SK-N-SH (cell line): ENCODE results near the gene PHAX. TPM values are rescaled to one million over a fixed set of nuclear protein-coding genes. Genes with fewer than 3 reads are reported as not detected.

Experiments
- CTCF ChIA-PET: fragments of 300-600, 350-600 bp; formaldehyde crosslinking; extraction: SDS; loops from one replicate; lab custom pipeline; 2021; lab: Yijun Ruan, JAX
- POLR2A ChIA-PET: fragments of 350-600 bp; sonication (Branson Sonifier 250); formaldehyde crosslinking; extraction: SDS; loops from one replicate; lab custom pipeline; 2020; ENCODE audit warnings: antibody characterized with exemption, inconsistent platforms; lab: Yijun Ruan, JAX
- DNase-seq: peaks from one replicate; pipeline ENCODE4 v3.0.0; 2012
- H2AFZ ChIP-seq: fragments of 200-600 bp; sonication (generic); 2 replicates; pipeline ENCODE4 v1.8.1; 2016; ENCODE audit warnings: antibody characterized with exemption, mild to moderate bottlenecking, low read depth
- H3F3A ChIP-seq: fragments of 200-600 bp; sonication (generic); replicated peaks from 2 replicates; pipeline ENCODE3; 2016; ENCODE audit warnings: antibody characterized with exemption, mild to moderate bottlenecking; ENCODE audit not compliant: insufficient read depth
- H3K27ac ChIP-seq, 2 experiments: fragments of 200-500 bp in 1 of 2; fragments of 200-600 bp in 1 of 2; sonication (Bioruptor generic) in 1 of 2; sonication (generic), shearing (Covaris generic) in 1 of 2; 2 replicates each; pipeline versions ENCODE4 v1.5.1 to v1.6.1; 2014 to 2016; ENCODE audit warnings: low read depth in 2 of 2, inconsistent platforms in 1 of 2, low read length in 1 of 2, mild to moderate bottlenecking in 1 of 2, mixed read lengths in 1 of 2
- H3K27me3 ChIP-seq: fragments of 200-600 bp; sonication (generic), shearing (Covaris generic); 2 replicates; pipeline ENCODE4 v1.6.1; 2016; ENCODE audit warnings: mixed run types; ENCODE audit not compliant: insufficient read depth
- H3K36me3 ChIP-seq, 2 experiments: fragments of 200-500 bp in 1 of 2; fragments of 200-600 bp in 1 of 2; sonication (Bioruptor generic) in 1 of 2; sonication (generic) in 1 of 2; replicated peaks in 1 of 2; 2 replicates each; pipeline versions ENCODE3 to v1.5.1; 2014 to 2016; ENCODE audit warnings: low read length in 1 of 2, mild to moderate bottlenecking in 1 of 2; ENCODE audit not compliant: insufficient read depth in 2 of 2, control insufficient read depth in 1 of 2
- H3K4me1 ChIP-seq, 2 experiments: fragments of 200-500 bp in 1 of 2; fragments of 200-600 bp in 1 of 2; sonication (Bioruptor generic) in 1 of 2; sonication (generic), shearing (Covaris generic) in 1 of 2; 2 replicates each; pipeline versions ENCODE4 v1.5.1 to v1.6.1; 2014 to 2016; ENCODE audit warnings: low read depth in 1 of 2, low read length in 1 of 2, mixed run types in 1 of 2; ENCODE audit not compliant: insufficient read depth in 2 of 2, control insufficient read depth in 1 of 2
- H3K4me2 ChIP-seq: fragments of 200-600 bp; sonication (generic), shearing (Covaris generic); 2 replicates; pipeline ENCODE4 v1.6.1; 2017; ENCODE audit warnings: mixed run types
- H3K4me3 ChIP-seq, 2 experiments: fragments of 200-500 bp in 1 of 2; fragments of 200-600 bp in 1 of 2; sonication (Bioruptor generic) in 1 of 2; sonication (generic), shearing (Covaris generic) in 1 of 2; 2 replicates each; pipeline versions ENCODE4 v1.5.1 to v1.8.1; 2014 to 2016; ENCODE audit warnings: low read depth in 2 of 2, inconsistent platforms in 1 of 2, low read length in 1 of 2, mild to moderate bottlenecking in 1 of 2, mixed read lengths in 1 of 2, moderate library complexity in 1 of 2
- H3K79me2 ChIP-seq: fragments of 200-600 bp; sonication (generic); 2 replicates; pipeline ENCODE4 v1.8.1; 2017; ENCODE audit warnings: mild to moderate bottlenecking; ENCODE audit not compliant: insufficient read depth
- H3K9ac ChIP-seq: fragments of 200-600 bp; sonication (generic); 2 replicates; pipeline ENCODE4 v1.6.1; 2017; ENCODE audit warnings: mixed run types
- H3K9me2 ChIP-seq: fragments of 200-600 bp; sonication (generic); 2 replicates; pipeline ENCODE4 v1.6.1; 2017; ENCODE audit warnings: mixed run types
- H3K9me3 ChIP-seq: fragments of 200-600 bp; sonication (generic); 2 replicates; pipeline ENCODE4 v1.6.1; 2017; ENCODE audit warnings: mixed run types, mild to moderate bottlenecking, moderate library complexity
- H4K20me1 ChIP-seq: fragments of 200-600 bp; sonication (generic); 2 replicates; pipeline ENCODE4 v1.6.1; 2017; ENCODE audit warnings: mild to moderate bottlenecking, mixed run types; ENCODE audit not compliant: insufficient read depth
- GABPA ChIP-seq: IDR thresholded peaks from 2 replicates; pipeline ENCODE4 v1.4.0; 2012; ENCODE audit warnings: low read depth, mild to moderate bottlenecking
- JUND ChIP-seq: IDR thresholded peaks from 2 replicates; pipeline ENCODE4 v1.4.0; 2012
- RFX5 ChIP-seq: IDR thresholded peaks from 2 replicates; pipeline ENCODE4 v1.6.1; 2012; ENCODE audit warnings: mild to moderate bottlenecking, improper control_type of control experiment, low read length
- YY1 ChIP-seq: IDR thresholded peaks from 2 replicates; pipeline ENCODE4 v1.4.0; 2012; ENCODE audit warnings: low read depth, mild to moderate bottlenecking
- WGBS: methylation state at CpG from one replicate; pipeline ENCODE4 v1.1.6; 2017; ENCODE audit warnings: low lambda C conversion rate; 5-methylcytosine and 5-hydroxymethylcytosine counted together
- polyA plus RNA-seq, 3 experiments: library from polyadenylated mRNA; depleted of rRNA; stranded (reverse); fragments of >200 nt; gene quantifications; 2 replicates each; pipeline ENCODE4 v1.2.3, GENCODE V29; 2012
- TF ChIP-seq, protein P1 (sequence below): IDR thresholded peaks from 2 replicates; pipeline ENCODE4 v1.4.0; 2012; ENCODE audit warnings: low read depth, borderline replicate concordance
- TF ChIP-seq, protein P2 (sequence below): fragments of 150-350 bp; IDR thresholded peaks from 2 replicates; pipeline ENCODE4 v1.6.1; 2016; ENCODE audit warnings: mild to moderate bottlenecking, low read depth, low read length
- TF ChIP-seq, protein P3 (sequence below): IDR thresholded peaks from 2 replicates; pipeline ENCODE4; 2012
- TF ChIP-seq, protein P4 (sequence below): IDR thresholded peaks from 2 replicates; pipeline ENCODE4 v1.4.0; 2012; ENCODE audit warnings: low read depth, borderline replicate concordance

The PHAX gene
- polyA plus RNA-seq, 1 of the 3 experiments (the other 2 are of a cell fraction): 25.1 TPM

DNA sequence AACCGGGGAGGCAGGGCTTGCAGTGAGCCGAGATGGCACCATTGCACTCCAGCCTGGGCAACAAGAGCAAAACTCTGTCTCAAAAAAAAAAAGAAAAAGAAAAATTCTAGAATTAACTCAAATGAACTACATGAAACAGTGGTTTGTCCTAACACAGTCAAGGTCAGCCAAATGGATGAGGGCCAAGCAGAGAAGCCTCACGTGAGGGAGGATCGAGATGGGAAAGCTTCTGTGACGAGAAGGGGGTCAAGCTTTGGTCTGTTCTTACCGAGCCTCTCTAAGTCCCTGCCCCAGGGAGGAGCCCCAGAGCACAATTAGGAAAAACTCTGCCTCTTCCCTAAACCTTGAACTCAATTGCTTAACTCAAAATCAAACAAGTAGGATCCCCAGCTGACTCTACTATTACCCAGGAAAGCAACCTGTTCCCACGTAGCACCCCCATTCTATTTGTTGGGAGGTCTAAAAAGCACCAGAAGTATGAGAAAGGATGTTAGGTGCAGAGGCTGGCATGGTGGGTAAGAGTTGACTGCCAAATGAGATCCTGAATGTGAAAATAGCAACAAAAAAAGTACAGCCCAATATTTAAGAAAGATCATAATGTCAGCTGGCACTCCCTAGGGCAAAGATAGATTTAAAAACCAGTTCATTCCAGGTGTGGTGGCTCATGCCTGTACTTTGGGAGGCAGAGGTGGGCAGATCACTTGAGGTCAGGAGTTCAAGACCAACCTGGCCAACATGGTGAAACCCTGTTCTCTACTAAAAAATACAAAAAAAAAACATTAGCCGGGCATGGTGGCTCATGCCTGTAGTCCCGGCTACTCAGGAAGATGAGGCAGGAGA, 13.0 kb upstream of the PHAX start:
- TF ChIP-seq, protein P1, sequence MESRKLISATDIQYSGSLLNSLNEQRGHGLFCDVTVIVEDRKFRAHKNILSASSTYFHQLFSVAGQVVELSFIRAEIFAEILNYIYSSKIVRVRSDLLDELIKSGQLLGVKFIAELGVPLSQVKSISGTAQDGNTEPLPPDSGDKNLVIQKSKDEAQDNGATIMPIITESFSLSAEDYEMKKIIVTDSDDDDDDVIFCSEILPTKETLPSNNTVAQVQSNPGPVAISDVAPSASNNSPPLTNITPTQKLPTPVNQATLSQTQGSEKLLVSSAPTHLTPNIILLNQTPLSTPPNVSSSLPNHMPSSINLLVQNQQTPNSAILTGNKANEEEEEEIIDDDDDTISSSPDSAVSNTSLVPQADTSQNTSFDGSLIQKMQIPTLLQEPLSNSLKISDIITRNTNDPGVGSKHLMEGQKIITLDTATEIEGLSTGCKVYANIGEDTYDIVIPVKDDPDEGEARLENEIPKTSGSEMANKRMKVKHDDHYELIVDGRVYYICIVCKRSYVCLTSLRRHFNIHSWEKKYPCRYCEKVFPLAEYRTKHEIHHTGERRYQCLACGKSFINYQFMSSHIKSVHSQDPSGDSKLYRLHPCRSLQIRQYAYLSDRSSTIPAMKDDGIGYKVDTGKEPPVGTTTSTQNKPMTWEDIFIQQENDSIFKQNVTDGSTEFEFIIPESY: no peak
- TF ChIP-seq RFX5: no peak
- TF ChIP-seq, all 33 proteins: peak for 0
- no peaks in the 10 kb centered on the region for H4K20me1 ChIP-seq
- no peaks in the 10 kb centered on the region for H3F3A ChIP-seq
- ChIA-PET CTCF (interaction anchor here (1.1 kb wide), 1 partner anchor 49 kb away, joined by 3 read pairs; no protein-coding TSS in a partner anchor), POLR2A (no interaction called here)
- WGBS: 89% methylated on average over 9 of the region's 9 CpGs
- no peak overlapping the region for H3K27ac ChIP-seq
- H3K4me3 ChIP-seq: no peak overlapping the region
- DNase-seq: no peak
- no peak overlapping the region for H3K9ac ChIP-seq
- H3K4me2 ChIP-seq: no peak overlapping the region
- no peaks in the 10 kb centered on the region for H3K4me1 ChIP-seq
- H3K79me2 ChIP-seq: peaks cover 5% of the 10 kb centered on the region
- no peak overlapping the region for H2AFZ ChIP-seq
- peaks cover 2 to 10% of the 10 kb centered on the region in 2 experiments for H3K36me3 ChIP-seq
- no peaks in the 10 kb centered on the region for H3K9me3 ChIP-seq
- no peaks in the 10 kb centered on the region for H3K27me3 ChIP-seq
- no peaks in the 10 kb centered on the region for H3K9me2 ChIP-seq

DNA sequence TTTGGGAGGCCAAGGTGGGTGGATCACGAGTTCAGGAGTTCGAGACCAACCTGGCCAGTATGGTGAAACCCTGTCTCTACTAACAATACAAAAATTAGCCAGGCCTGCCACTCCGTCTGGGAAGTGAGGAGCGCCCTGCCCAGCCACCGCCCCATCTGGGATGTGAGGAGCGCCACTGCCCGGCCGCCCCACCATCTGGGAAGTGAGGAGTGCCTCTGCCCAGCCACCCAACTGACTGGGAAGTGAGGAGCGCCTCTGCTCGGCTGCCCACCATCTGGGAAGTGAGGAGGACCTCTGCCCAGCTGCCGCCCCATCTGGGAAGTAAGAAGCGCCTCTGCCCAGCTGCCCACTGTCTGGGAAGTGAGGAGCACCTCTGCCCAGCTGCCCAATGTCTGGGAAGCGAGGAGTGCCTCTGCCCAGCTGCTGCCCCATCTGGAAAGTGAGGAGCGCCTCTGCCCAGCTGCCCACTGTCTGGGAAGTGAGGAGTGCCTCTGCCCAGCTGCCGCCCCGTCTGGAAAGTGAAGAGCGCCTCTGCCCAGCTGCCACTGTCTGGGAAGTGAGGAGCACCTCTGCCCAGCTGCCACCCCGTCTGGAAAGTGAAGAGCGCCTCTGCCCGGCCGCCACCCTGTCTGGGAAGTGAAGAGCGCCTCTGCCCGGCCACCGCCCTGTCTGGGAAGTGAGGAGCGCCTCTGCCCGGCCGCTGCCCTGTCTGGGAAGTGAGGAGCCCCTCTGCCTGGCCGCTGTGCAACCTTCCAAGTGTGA, 11.0 kb upstream of the PHAX start:
- TF ChIP-seq, protein P2, sequence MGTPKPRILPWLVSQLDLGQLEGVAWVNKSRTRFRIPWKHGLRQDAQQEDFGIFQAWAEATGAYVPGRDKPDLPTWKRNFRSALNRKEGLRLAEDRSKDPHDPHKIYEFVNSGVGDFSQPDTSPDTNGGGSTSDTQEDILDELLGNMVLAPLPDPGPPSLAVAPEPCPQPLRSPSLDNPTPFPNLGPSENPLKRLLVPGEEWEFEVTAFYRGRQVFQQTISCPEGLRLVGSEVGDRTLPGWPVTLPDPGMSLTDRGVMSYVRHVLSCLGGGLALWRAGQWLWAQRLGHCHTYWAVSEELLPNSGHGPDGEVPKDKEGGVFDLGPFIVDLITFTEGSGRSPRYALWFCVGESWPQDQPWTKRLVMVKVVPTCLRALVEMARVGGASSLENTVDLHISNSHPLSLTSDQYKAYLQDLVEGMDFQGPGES: no peak
- no peak for TF ChIP-seq GABPA
- TF ChIP-seq JUND: no peak
- no peak for TF ChIP-seq YY1
- no peak for TF ChIP-seq RFX5
- TF ChIP-seq, protein P3, sequence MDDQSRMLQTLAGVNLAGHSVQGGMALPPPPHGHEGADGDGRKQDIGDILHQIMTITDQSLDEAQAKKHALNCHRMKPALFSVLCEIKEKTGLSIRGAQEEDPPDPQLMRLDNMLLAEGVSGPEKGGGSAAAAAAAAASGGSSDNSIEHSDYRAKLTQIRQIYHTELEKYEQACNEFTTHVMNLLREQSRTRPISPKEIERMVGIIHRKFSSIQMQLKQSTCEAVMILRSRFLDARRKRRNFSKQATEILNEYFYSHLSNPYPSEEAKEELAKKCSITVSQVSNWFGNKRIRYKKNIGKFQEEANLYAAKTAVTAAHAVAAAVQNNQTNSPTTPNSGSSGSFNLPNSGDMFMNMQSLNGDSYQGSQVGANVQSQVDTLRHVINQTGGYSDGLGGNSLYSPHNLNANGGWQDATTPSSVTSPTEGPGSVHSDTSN: no peak
- TF ChIP-seq, protein P4, sequence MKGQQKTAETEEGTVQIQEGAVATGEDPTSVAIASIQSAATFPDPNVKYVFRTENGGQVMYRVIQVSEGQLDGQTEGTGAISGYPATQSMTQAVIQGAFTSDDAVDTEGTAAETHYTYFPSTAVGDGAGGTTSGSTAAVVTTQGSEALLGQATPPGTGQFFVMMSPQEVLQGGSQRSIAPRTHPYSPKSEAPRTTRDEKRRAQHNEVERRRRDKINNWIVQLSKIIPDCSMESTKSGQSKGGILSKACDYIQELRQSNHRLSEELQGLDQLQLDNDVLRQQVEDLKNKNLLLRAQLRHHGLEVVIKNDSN: no peak
- H3K79me2 ChIP-seq: peaks cover 21% of the 10 kb centered on the region
- no peaks in the 10 kb centered on the region for H3K27me3 ChIP-seq
- no peaks in the 10 kb centered on the region; a peak in 1 of 4 replicates for H3K4me1 ChIP-seq
- H3K36me3 ChIP-seq: peaks cover 2 to 4% of the 10 kb centered on the region in 2 experiments
- no peaks in the 10 kb centered on the region for H3K9me3 ChIP-seq
- H3F3A ChIP-seq: no peaks in the 10 kb centered on the region
- H3K27ac ChIP-seq: no peak overlapping the region
- H2AFZ ChIP-seq: no peak overlapping the region
- H3K4me2 ChIP-seq: no peak overlapping the region
- DNase-seq: no peak
- no peak overlapping the region for H3K4me3 ChIP-seq
- ChIA-PET POLR2A (no interaction called here), CTCF (interaction anchor here (1.0 to 2.2 kb wide), 2 partner anchors 11 to 236 kb away, joined by 3 to 8 read pairs; partner anchors contain the start of gene PHAX)
- H3K9me2 ChIP-seq: no peaks in the 10 kb centered on the region
- H4K20me1 ChIP-seq: no peaks in the 10 kb centered on the region
- H3K9ac ChIP-seq: no peak overlapping the region
- WGBS: 91% methylated on average over 11 of the region's 28 CpGs
